WTC11 (cell line): ENCODE measurements around the gene SH3BP2.

ENCODE experiments used
- ELF4 ChIP-seq: sonication (generic); formaldehyde crosslinking; IDR thresholded peaks from 2 replicates; pipeline ENCODE4 v1.8.1; 2022; ENCODE audit warnings: low read depth, mild to moderate bottlenecking, moderate library complexity, missing genetic modification reagents
- ESRRA ChIP-seq: sonication (generic); formaldehyde crosslinking; IDR thresholded peaks from 2 replicates; pipeline ENCODE4 v1.8.1; 2022; ENCODE audit warnings: mild to moderate bottlenecking, missing genetic modification reagents, borderline replicate concordance
- IRF2 ChIP-seq: sonication (generic); formaldehyde crosslinking; IDR thresholded peaks from 2 replicates; pipeline ENCODE4 v1.8.0; 2022; ENCODE audit warnings: low read depth, missing genetic modification reagents, borderline replicate concordance
- JUN ChIP-seq: sonication (generic); formaldehyde crosslinking; IDR thresholded peaks from 2 replicates; pipeline ENCODE4 v1.8.0; 2023; ENCODE audit warnings: mild to moderate bottlenecking, missing genetic modification reagents
- NFE2L1 ChIP-seq: sonication (generic); formaldehyde crosslinking; IDR thresholded peaks from 2 replicates; pipeline ENCODE4 v1.8.1; 2023; ENCODE audit warnings: missing genetic modification reagents
- TF ChIP-seq, protein P1 (sequence below): fragments of 200-600 bp; IDR thresholded peaks from 2 replicates; pipeline ENCODE4 v1.8.0; 2022; ENCODE audit warnings: antibody characterized with exemption
- TF ChIP-seq, protein P2 (sequence below): fragments of 250-450 bp; sonication (Bioruptor Pico); IDR thresholded peaks from 2 replicates; pipeline ENCODE4 v1.9.0; 2021; ENCODE audit warnings: moderate library complexity, mild to moderate bottlenecking, inconsistent platforms, borderline replicate concordance
- TF ChIP-seq, protein P3 (sequence below): sonication (generic); formaldehyde crosslinking; conservative IDR thresholded peaks from 2 replicates; pipeline ENCODE4 v1.8.1; 2022; ENCODE audit warnings: mild to moderate bottlenecking, missing genetic modification reagents
- TF ChIP-seq, protein P4 (sequence below): sonication (generic); formaldehyde crosslinking; IDR thresholded peaks from 2 replicates; pipeline ENCODE4 v1.8.1; 2023; ENCODE audit warnings: mild to moderate bottlenecking, missing genetic modification reagents

DNA sequence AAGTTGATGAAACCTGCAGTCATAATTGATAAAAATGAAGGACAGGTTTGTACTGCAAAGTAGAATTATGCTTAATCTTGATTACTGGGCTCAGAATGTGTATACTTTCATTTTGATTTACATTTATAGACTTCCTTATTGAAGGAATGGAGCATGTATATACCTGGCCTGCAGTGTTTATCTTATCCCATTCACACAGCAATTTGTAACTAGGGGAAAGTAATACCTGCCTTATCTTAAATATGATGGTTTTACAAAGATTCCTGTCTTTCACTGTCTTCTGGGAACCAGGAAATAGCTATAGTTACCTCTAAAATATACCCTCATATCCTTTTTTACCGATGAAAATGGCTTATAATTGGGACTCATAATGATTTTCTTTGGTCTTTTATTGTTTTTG is 80.4 kb downstream of the SH3BP2 start:
- TF ChIP-seq, protein P1, sequence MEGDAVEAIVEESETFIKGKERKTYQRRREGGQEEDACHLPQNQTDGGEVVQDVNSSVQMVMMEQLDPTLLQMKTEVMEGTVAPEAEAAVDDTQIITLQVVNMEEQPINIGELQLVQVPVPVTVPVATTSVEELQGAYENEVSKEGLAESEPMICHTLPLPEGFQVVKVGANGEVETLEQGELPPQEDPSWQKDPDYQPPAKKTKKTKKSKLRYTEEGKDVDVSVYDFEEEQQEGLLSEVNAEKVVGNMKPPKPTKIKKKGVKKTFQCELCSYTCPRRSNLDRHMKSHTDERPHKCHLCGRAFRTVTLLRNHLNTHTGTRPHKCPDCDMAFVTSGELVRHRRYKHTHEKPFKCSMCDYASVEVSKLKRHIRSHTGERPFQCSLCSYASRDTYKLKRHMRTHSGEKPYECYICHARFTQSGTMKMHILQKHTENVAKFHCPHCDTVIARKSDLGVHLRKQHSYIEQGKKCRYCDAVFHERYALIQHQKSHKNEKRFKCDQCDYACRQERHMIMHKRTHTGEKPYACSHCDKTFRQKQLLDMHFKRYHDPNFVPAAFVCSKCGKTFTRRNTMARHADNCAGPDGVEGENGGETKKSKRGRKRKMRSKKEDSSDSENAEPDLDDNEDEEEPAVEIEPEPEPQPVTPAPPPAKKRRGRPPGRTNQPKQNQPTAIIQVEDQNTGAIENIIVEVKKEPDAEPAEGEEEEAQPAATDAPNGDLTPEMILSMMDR, result no peak
- TF ChIP-seq, protein P2, sequence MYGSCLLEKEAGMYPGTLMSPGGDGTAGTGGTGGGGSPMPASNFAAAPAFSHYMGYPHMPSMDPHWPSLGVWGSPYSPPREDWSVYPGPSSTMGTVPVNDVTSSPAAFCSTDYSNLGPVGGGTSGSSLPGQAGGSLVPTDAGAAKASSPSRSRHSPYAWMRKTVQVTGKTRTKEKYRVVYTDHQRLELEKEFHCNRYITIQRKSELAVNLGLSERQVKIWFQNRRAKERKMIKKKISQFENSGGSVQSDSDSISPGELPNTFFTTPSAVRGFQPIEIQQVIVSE, result no peak
- TF ChIP-seq, protein P3, sequence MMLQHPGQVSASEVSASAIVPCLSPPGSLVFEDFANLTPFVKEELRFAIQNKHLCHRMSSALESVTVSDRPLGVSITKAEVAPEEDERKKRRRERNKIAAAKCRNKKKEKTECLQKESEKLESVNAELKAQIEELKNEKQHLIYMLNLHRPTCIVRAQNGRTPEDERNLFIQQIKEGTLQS (CRISPR knock-in tag), result no peak
- TF ChIP-seq JUN (CRISPR knock-in tag) (no peak), ESRRA (CRISPR knock-in tag) (no peak), NFE2L1 (CRISPR knock-in tag) (no peak), IRF2 (CRISPR knock-in tag) (no peak), ELF4 (CRISPR knock-in tag) (no peak)
- TF ChIP-seq, protein P4, sequence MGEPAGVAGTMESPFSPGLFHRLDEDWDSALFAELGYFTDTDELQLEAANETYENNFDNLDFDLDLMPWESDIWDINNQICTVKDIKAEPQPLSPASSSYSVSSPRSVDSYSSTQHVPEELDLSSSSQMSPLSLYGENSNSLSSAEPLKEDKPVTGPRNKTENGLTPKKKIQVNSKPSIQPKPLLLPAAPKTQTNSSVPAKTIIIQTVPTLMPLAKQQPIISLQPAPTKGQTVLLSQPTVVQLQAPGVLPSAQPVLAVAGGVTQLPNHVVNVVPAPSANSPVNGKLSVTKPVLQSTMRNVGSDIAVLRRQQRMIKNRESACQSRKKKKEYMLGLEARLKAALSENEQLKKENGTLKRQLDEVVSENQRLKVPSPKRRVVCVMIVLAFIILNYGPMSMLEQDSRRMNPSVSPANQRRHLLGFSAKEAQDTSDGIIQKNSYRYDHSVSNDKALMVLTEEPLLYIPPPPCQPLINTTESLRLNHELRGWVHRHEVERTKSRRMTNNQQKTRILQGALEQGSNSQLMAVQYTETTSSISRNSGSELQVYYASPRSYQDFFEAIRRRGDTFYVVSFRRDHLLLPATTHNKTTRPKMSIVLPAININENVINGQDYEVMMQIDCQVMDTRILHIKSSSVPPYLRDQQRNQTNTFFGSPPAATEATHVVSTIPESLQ (CRISPR knock-in tag), result no peak
